DND-41 (cell line): Measurements from ENCODE around the gene CCNY.

Experiments used
- EZH2 ChIP-seq: IDR thresholded peaks from 3 replicates; pipeline ENCODE4 v1.6.1; 2012; ENCODE audit warnings: borderline replicate concordance, low read depth, mild to moderate bottlenecking, moderate library complexity, low read length, inconsistent platforms; ENCODE audit not compliant: severe bottlenecking
- TF ChIP-seq, protein P1 (sequence below): IDR thresholded peaks from 2 replicates; pipeline ENCODE4 v1.5.1; 2012; ENCODE audit warnings: borderline replicate concordance, low read length, moderate library complexity, mild to moderate bottlenecking; ENCODE audit not compliant: poor library complexity, severe bottlenecking; ENCODE audit errors: extremely low read depth

- TF ChIP-seq, protein P1, sequence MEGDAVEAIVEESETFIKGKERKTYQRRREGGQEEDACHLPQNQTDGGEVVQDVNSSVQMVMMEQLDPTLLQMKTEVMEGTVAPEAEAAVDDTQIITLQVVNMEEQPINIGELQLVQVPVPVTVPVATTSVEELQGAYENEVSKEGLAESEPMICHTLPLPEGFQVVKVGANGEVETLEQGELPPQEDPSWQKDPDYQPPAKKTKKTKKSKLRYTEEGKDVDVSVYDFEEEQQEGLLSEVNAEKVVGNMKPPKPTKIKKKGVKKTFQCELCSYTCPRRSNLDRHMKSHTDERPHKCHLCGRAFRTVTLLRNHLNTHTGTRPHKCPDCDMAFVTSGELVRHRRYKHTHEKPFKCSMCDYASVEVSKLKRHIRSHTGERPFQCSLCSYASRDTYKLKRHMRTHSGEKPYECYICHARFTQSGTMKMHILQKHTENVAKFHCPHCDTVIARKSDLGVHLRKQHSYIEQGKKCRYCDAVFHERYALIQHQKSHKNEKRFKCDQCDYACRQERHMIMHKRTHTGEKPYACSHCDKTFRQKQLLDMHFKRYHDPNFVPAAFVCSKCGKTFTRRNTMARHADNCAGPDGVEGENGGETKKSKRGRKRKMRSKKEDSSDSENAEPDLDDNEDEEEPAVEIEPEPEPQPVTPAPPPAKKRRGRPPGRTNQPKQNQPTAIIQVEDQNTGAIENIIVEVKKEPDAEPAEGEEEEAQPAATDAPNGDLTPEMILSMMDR = no peak
- no peak for TF ChIP-seq EZH2
These were observed 27.3 kb downstream of the CCNY start for GRCh38 chr10:35363587-35363986.
